ENCODE measurements around the gene KIF16B.

GRCh38 chr20:16607364-16608276, 34.4 kb upstream of the KIF16B start:
- TF ChIP-seq CTCF (IDR thresholded peaks at IDR 0.05) (no peak), POLR2AphosphoS5 (IDR thresholded peaks at IDR 0.05; ENCODE audit: low read depth, low read length) (no peak), SIN3A (IDR thresholded peaks at IDR 0.05; ENCODE audit: borderline replicate concordance, insufficient read depth, low read depth, low read length) (no peak)
